BLaER1 (cell line): ENCODE measurements around the gene NMU.
"Not testable (repeated sequence)": the region's sequence is repeated elsewhere in the genome, so short reads cannot be mapped to it uniquely, and the experiment has no call there.

Experiments
- H3K27ac ChIP-seq: shearing (Covaris generic); formaldehyde crosslinking; 2 replicates; pipeline ENCODE4 v1.8.1; 2022
- H3K27me3 ChIP-seq: shearing (Covaris generic); formaldehyde crosslinking; 2 replicates; pipeline ENCODE4 v1.8.1; 2022
- H3K36me3 ChIP-seq: shearing (Covaris generic); formaldehyde crosslinking; 2 replicates; pipeline ENCODE4 v1.8.1; 2022
- H3K4me1 ChIP-seq: shearing (Covaris generic); formaldehyde crosslinking; 2 replicates; pipeline ENCODE4 v1.8.1; 2022
- H3K4me2 ChIP-seq: shearing (Covaris generic); formaldehyde crosslinking; 2 replicates; pipeline ENCODE4 v1.8.1; 2022
- H3K4me3 ChIP-seq: shearing (Covaris generic); formaldehyde crosslinking; 2 replicates; pipeline ENCODE4 v1.8.1; 2022
- H3K9ac ChIP-seq: shearing (Covaris generic); formaldehyde crosslinking; 2 replicates; pipeline ENCODE4 v1.8.1; 2022
- H3K9me3 ChIP-seq: shearing (Covaris generic); formaldehyde crosslinking; 2 replicates; pipeline ENCODE4 v1.8.1; 2022
- H4K20me1 ChIP-seq: shearing (Covaris generic); formaldehyde crosslinking; 2 replicates; pipeline ENCODE4 v1.8.1; 2022
- Cebpa-rat ChIP-seq: shearing (Covaris generic); IDR thresholded peaks from 2 replicates; pipeline ENCODE4 v1.8.1; 2022

NMU gene

DNA sequence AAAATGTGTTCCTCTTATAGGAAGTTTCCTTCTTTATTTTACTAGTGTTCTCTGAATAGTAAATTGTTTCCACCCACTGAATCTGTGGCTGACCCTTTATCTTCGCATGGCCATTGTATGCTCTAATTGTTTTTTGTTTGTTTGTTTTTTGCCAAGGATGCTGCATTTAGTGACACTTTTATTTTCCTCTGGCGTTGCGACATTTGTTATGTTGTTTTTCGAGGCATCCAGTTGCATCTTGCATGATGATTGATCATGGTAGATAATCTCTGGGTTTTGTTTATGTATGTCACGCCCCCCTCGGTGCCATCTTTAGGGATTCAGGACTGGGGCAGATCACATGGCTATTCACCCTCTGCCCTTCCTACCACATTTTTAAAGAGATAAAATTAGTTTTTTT lies 2.2 kb downstream of the NMU start:
- H3K27me3 ChIP-seq = peaks cover 34% of the 10 kb centered on the region
- H3K4me3 ChIP-seq = no peak overlapping the region

DNA sequence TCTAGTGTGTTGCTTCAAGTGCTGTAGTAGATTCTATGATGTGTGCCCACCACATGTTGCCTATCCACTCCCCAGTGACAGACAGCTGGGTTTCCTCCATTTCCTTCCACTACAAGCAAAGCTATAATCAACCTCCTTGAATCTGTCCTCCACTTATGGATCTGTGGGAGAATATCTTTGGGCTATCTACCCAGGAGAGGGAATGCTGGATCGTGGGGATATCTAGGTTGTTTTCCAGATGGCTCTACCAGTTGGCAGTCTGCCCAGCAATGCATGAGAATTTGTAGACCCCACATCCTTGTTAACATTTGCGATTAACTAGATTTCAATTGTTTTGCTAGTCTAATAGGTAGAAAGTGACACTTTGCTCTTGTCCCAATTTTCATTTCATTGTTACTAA lies 10.3 kb downstream of the NMU start:
- Histone ChIP-seq H3K27me3 (no peaks in the 10 kb centered on the region), H3K9me3 (no peaks in the 10 kb centered on the region), H4K20me1 (no peaks in the 10 kb centered on the region), H3K4me1 (no peaks in the 10 kb centered on the region; the same call in 1 of the 2 replicates), H3K4me3 (no peak overlapping the region), H3K9ac (no peak overlapping the region), H3K27ac (no peak overlapping the region), H3K36me3 (no peaks in the 10 kb centered on the region), H3K4me2 (no peak overlapping the region)
- no peak for TF ChIP-seq Cebpa-rat

More for the DNA sequence above, 2.2 kb downstream of the NMU start:
- H3K9me3 ChIP-seq = peaks cover 12% of the 10 kb centered on the region
- no peaks in the 10 kb centered on the region for H4K20me1 ChIP-seq
- no peak overlapping the region for H3K4me2 ChIP-seq
- no peak overlapping the region for H3K27ac ChIP-seq
- H3K36me3 ChIP-seq = no peaks in the 10 kb centered on the region
- TF ChIP-seq Cebpa-rat = no peak
- H3K9ac ChIP-seq = no peak overlapping the region
- H3K4me1 ChIP-seq = no peaks in the 10 kb centered on the region

DNA sequence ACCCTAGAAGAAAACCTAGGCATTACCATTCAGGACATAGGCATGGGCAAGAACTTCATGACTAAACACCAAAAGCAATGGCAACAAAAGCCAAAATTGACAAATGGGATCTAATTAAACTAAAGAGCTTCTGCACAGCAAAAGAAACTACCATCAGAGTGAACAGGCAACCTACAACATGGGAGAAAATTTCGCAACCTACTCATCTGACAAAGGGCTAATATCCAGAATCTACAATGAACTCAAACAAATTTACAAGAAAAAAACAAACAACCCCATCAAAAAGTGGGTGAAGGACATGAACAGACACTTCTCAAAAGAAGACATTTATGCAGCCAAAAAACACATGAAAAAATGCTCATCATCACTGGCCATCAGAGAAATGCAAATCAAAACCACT lies 12.0 kb downstream of the NMU start:
- not testable (repeated sequence) for H3K4me2 ChIP-seq, H3K9ac ChIP-seq, H4K20me1 ChIP-seq, H3K27me3 ChIP-seq, H3K4me1 ChIP-seq, H3K36me3 ChIP-seq, H3K27ac ChIP-seq, H3K9me3 ChIP-seq, H3K4me3 ChIP-seq

DNA sequence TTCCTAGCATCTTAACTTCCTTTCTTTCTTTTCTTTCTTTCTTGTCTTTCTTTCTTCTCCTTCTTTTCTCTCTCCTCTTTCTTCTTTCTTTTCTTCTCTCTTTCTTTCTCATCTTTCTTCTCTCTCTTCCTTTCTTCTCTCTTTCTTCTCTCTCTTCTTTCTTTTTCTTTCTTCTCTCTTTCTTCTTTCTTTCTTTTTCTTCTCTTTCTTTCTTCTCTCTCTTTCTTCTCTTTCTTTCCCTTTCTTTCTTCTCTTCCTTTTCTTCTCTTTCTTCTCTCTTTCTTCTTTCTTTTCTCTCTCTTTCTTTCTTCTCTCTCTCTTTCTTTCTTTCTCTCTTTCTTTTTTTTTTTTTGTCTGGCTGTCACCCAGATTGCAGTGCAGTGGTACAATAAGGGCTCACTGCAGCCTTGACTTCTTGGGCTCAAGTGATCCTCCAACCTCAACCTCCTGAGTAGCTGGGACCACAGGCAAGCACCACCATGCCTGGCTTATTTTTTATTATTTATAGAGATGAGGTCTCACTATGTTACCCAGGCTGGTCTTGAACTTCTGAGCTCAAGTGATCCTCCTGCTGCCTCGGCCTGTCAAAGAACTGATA lies 17.5 kb downstream of the NMU start:
- no peaks in the 10 kb centered on the region for H4K20me1 ChIP-seq
- no peak overlapping the region for H3K9ac ChIP-seq
- TF ChIP-seq Cebpa-rat = no peak
- no peak overlapping the region for H3K4me3 ChIP-seq
- H3K27me3 ChIP-seq = no peaks in the 10 kb centered on the region
- no peak overlapping the region for H3K4me2 ChIP-seq
- H3K27ac ChIP-seq = no peak overlapping the region
- H3K9me3 ChIP-seq = no peaks in the 10 kb centered on the region; the same call in 1 of the 2 replicates
- H3K4me1 ChIP-seq = no peaks in the 10 kb centered on the region
- H3K36me3 ChIP-seq = no peaks in the 10 kb centered on the region

DNA sequence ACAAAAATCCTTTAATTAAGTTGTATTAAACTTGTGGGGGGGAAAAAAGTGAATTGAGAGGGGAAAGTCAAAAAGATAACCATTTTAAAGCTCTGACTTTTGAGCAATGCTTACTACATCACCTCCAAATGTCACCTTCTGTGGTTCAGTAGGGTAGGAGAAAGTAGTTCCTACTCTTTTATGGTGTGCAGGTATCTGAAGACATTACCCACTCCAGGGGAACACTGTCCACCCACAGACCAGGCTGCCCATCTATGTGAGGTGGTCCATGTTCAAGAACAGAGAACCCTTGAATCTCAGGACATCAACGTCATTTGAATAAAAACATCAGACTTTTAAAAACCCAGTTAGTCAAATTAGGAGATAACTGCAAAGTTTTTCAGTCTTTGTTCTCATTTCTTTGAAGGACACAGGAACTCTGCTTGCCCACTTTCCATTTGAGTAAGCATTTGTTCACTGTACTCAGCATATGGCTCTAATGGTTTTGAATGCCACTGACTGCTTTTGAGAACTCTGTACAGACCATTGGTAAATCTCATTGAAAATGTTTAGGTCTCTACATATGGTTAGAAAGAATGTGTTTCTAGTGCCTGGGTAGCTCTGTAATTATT lies 18.4 kb downstream of the NMU start:
- no peak for TF ChIP-seq Cebpa-rat
- Histone ChIP-seq H3K36me3 (no peaks in the 10 kb centered on the region), H4K20me1 (no peaks in the 10 kb centered on the region), H3K4me2 (no peak overlapping the region), H3K4me1 (no peaks in the 10 kb centered on the region), H3K27ac (no peak overlapping the region), H3K9ac (no peak overlapping the region), H3K27me3 (no peaks in the 10 kb centered on the region), H3K4me3 (no peak overlapping the region), H3K9me3 (no peaks in the 10 kb centered on the region; the same call in 1 of the 2 replicates)

DNA sequence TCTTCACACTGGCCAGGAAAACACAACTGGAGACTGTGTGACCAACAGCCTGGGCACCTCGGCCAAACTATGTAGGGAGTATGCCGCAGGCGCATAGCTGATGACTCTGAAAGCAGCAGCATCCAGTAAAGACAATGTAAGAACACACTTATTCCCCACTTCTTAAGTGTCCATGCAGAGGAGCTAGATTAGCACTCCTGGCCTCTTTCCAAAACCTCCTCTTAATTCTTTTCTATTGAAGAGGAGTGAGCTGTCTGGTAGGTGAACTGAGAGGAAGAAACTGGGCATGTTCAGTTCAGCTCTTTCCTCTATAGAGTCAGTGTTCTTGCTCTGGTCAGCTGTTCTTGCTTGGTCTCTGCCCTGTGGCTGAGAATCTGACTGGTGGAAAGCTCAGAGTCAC lies 21.1 kb downstream of the NMU start:
- no peak overlapping the region for H3K27ac ChIP-seq
- H3K4me1 ChIP-seq = no peaks in the 10 kb centered on the region
- no peaks in the 10 kb centered on the region for H3K36me3 ChIP-seq
- no peak for TF ChIP-seq Cebpa-rat
- H3K4me2 ChIP-seq = no peak overlapping the region
- no peak overlapping the region for H3K4me3 ChIP-seq
- H3K27me3 ChIP-seq = no peaks in the 10 kb centered on the region
- no peaks in the 10 kb centered on the region; the same call in 1 of the 2 replicates for H3K9me3 ChIP-seq
- H3K9ac ChIP-seq = no peak overlapping the region
- H4K20me1 ChIP-seq = no peaks in the 10 kb centered on the region

DNA sequence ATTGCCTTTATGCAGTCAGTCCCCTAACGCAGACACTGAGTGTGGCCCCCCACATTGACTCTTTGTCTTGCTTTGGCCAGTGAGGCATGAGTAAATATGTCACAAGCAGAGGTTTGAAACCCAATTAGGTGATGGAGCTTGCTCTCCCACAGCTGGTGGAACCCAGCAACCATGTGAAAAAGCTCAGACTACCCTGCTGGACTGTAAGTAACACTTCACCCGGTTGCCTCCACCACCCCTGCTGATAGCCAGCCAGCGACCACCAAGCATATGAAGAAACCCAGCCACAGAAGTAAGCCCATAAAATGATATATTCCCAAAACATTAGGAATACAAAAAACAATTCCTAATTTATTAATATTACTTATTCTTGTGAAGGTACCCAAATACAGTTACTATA lies 22.5 kb downstream of the NMU start:
- no peaks in the 10 kb centered on the region for H3K4me1 ChIP-seq
- no peaks in the 10 kb centered on the region for H3K9me3 ChIP-seq
- H3K27ac ChIP-seq = no peak overlapping the region
- H3K9ac ChIP-seq = no peak overlapping the region
- no peaks in the 10 kb centered on the region for H3K36me3 ChIP-seq
- no peak for TF ChIP-seq Cebpa-rat
- H3K27me3 ChIP-seq = no peaks in the 10 kb centered on the region
- no peaks in the 10 kb centered on the region for H4K20me1 ChIP-seq
- H3K4me2 ChIP-seq = no peak overlapping the region
- no peak overlapping the region for H3K4me3 ChIP-seq

DNA sequence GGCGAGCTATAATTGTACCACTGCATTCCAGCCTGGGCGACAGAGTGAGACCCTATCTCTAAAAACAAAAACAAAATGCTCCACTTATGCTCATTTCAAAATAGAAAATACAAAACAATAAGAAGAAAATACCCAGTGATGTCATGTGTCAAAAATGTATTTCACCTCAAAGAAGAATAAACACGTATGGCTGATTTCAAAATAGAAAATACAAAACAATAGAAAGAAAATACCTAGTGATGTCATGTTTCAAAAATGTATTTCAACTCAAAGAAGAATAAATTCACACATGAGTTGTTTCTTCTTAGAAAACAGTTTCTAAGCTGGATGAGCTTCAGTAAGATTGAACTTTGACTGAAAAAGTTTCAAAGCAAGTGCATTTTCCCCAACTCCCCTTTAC lies 23.8 kb downstream of the NMU start:
- no peaks in the 10 kb centered on the region for H3K9me3 ChIP-seq
- H3K27ac ChIP-seq = no peak overlapping the region
- no peak overlapping the region for H3K4me2 ChIP-seq
- TF ChIP-seq Cebpa-rat = no peak
- no peak overlapping the region for H3K9ac ChIP-seq
- H3K27me3 ChIP-seq = no peaks in the 10 kb centered on the region
- H4K20me1 ChIP-seq = no peaks in the 10 kb centered on the region
- H3K4me3 ChIP-seq = no peak overlapping the region
- H3K4me1 ChIP-seq = no peaks in the 10 kb centered on the region
- H3K36me3 ChIP-seq = no peaks in the 10 kb centered on the region

DNA sequence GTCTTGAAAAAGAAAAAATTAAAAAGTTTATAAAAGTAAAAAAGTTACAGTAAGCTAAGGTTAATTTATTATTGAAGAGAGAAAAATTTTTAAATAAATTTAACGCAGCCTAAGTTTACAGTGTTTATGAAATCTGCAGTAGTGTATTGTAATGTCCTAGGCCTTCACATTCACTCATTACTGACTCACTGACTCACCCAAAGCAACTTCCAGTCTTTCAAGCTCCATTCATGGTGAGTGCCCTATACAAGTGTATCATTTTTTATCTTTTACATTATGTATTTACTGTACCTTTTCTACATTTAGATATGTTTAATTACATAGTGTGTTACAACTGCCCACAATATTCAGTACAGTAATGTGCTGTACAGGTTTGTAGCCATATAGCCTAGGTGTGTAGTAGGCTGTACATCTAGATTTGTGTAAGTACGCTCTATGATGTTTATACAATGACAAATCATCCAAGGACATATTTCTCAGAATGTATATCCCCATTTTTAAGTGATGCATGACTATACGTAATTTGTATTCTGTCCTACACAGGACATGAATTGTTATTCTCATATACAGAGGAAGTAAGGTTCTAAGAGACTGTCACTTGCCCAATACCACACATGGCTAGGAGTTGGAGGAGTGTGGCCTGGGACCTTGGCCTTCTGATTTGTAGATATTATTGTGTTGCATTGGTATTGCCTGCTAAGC lies 24.6 kb downstream of the NMU start:
- no peak for TF ChIP-seq Cebpa-rat
- H3K27ac ChIP-seq = no peak overlapping the region

DNA sequence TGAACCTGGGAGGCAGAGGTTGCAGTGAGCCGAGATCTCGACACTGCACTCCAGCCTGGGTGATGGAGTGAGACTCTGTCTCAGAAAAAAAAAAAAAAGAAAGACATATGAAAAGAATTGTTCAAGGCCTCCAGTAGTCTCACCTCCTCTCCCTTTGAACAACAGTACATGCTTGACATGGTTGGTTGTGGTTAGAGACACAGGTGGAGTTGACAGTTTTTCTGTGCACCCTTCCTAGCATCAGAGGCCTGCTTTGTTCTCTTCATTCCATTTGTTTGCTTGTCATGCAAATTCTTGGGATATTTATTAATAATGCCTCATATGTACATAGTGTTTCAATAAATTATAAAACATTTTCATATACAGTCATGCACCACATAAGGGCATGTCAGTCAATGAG lies 25.7 kb downstream of the NMU start:
- no peak overlapping the region for H3K4me3 ChIP-seq
- H3K9ac ChIP-seq = no peak overlapping the region
- H3K36me3 ChIP-seq = no peaks in the 10 kb centered on the region
- no peaks in the 10 kb centered on the region for H4K20me1 ChIP-seq
- H3K4me2 ChIP-seq = no peak overlapping the region
- H3K4me1 ChIP-seq = no peaks in the 10 kb centered on the region
- TF ChIP-seq Cebpa-rat = no peak
- H3K9me3 ChIP-seq = no peaks in the 10 kb centered on the region
- H3K27ac ChIP-seq = no peak overlapping the region
- no peaks in the 10 kb centered on the region for H3K27me3 ChIP-seq

More for the DNA sequence above, 24.6 kb downstream of the NMU start:
- H4K20me1 ChIP-seq = no peaks in the 10 kb centered on the region
- no peaks in the 10 kb centered on the region for H3K4me1 ChIP-seq
- no peaks in the 10 kb centered on the region for H3K36me3 ChIP-seq
- no peak overlapping the region for H3K9ac ChIP-seq
- no peak overlapping the region for H3K4me2 ChIP-seq
- H3K9me3 ChIP-seq = no peaks in the 10 kb centered on the region
- H3K27me3 ChIP-seq = no peaks in the 10 kb centered on the region
- no peak overlapping the region for H3K4me3 ChIP-seq
